ENCODE results near the gene PTMS. TPM values are rescaled to one million over a fixed set of nuclear protein-coding genes. Genes with fewer than 3 reads are reported as not detected.
A peak's percentile ranks its signal among the peaks of the same experiment; 100 is the strongest.

The PTMS gene
- total and polyA plus RNA-seq, 2 experiments from 2014 or later: 111 to 238 TPM

DNA sequence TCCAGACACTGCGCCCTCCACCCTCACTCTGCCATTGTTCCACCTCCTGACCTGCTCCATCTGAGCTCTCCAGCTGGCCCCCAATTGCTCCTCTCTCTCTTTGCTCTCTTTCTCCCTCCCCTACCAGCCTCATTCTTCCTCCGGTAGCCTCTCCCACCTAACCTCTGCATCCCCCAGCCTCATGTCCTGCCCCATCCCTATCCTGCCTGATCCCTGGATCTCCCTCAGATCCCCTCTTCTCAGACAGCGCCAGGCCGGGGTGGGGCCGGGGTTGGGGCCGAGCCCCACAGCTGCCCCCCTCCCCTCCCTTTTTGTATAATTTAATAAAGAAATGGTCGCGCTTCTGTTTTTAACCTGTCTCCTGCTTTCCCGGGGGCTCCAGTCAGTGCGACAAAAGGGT is 4.4 kb downstream of the PTMS start (continued):
- TF ChIP-seq, protein P1, sequence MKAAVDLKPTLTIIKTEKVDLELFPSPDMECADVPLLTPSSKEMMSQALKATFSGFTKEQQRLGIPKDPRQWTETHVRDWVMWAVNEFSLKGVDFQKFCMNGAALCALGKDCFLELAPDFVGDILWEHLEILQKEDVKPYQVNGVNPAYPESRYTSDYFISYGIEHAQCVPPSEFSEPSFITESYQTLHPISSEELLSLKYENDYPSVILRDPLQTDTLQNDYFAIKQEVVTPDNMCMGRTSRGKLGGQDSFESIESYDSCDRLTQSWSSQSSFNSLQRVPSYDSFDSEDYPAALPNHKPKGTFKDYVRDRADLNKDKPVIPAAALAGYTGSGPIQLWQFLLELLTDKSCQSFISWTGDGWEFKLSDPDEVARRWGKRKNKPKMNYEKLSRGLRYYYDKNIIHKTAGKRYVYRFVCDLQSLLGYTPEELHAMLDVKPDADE (IDR thresholded peaks at IDR 0.05): no peak
- no peak; the same call in 1 of the 2 replicates for TF ChIP-seq POLR2AphosphoS5 (IDR thresholded peaks at IDR 0.05; ENCODE audit: low read depth)
- TF ChIP-seq ZNF114 (CRISPR knock-in tag; IDR thresholded peaks at IDR 0.05): no peak
- no peak for TF ChIP-seq EZH2phosphoT487 (IDR thresholded peaks at IDR 0.05; ENCODE audit: unreplicated experiment)

- H3K36me3 ChIP-seq (ENCODE audit: insufficient read depth): no peaks in the 10 kb centered on the region
- H3K36me3 Mint-ChIP-seq (ENCODE audit: low read depth): peaks cover 23% of the 10 kb centered on the region
- H3K4me1 Mint-ChIP-seq: peaks cover 61% of the 10 kb centered on the region
- no peak overlapping the region for H3K27ac Mint-ChIP-seq
- no peak overlapping the region; the same call in 2 of the 3 replicates for H3K4me3 Mint-ChIP-seq
- peaks cover 43% of the 10 kb centered on the region for H3K4me1 ChIP-seq (ENCODE audit: insufficient read depth)
- H3F3A ChIP-seq (replicated peaks; ENCODE audit: low read depth): peaks cover 40% of the 10 kb centered on the region
- H3K9me3 Mint-ChIP-seq: no peaks in the 10 kb centered on the region; the same call in 2 of the 3 replicates
- H3K79me2 ChIP-seq (replicated peaks; ENCODE audit: insufficient read depth): peaks cover 20% of the 10 kb centered on the region
- peaks cover 20% of the 10 kb centered on the region for H4K20me1 ChIP-seq (replicated peaks; ENCODE audit: insufficient read depth)
- no peaks in the 10 kb centered on the region for H3K9me2 ChIP-seq (ENCODE audit: insufficient read depth)
- no peak for ATAC-seq
- H2AFZ ChIP-seq: no peak overlapping the region
- 0 out of 2 replicates have a peak overlapping the region, but pooled peaks have one; percentile 45 for H3K27ac ChIP-seq (ENCODE audit: low read depth)
- no peak overlapping the region; the same call in 1 of the 2 replicates for H3K4me2 ChIP-seq
- no peak for DNase-seq (ENCODE audit: low spot score)
- no peak overlapping the region; the same call in 1 of the 2 replicates for H3K4me3 ChIP-seq
- peaks cover 59% of the 10 kb centered on the region for H3K27me3 ChIP-seq (ENCODE audit: insufficient read depth)
- H3K27me3 Mint-ChIP-seq (ENCODE audit: insufficient read depth, low read depth, poor library complexity): peaks cover 44% of the 10 kb centered on the region
- TF ChIP-seq EZH2phosphoT487 (IDR thresholded peaks at IDR 0.05; ENCODE audit: unreplicated experiment) (no peak), NANOG (IDR thresholded peaks at IDR 0.05; ENCODE audit: borderline replicate concordance) (no peak), POLR2AphosphoS5 (IDR thresholded peaks at IDR 0.05; ENCODE audit: low read depth) (no peak), JUNB (IDR thresholded peaks at IDR 0.05; ENCODE audit: unreplicated experiment) (no peak), CREB1 (CRISPR knock-in tag; IDR thresholded peaks at IDR 0.05; ENCODE audit: low read depth) (no peak), ZNF331 (CRISPR knock-in tag; IDR thresholded peaks at IDR 0.05; ENCODE audit: low read depth) (no peak), REST (IDR thresholded peaks at IDR 0.05; ENCODE audit: unreplicated experiment) (no peak), STAT1 (IDR thresholded peaks at IDR 0.05; ENCODE audit: unreplicated experiment) (no peak)
- TF ChIP-seq, protein P1 (IDR thresholded peaks at IDR 0.05): no peak
- TF ChIP-seq, protein P2, sequence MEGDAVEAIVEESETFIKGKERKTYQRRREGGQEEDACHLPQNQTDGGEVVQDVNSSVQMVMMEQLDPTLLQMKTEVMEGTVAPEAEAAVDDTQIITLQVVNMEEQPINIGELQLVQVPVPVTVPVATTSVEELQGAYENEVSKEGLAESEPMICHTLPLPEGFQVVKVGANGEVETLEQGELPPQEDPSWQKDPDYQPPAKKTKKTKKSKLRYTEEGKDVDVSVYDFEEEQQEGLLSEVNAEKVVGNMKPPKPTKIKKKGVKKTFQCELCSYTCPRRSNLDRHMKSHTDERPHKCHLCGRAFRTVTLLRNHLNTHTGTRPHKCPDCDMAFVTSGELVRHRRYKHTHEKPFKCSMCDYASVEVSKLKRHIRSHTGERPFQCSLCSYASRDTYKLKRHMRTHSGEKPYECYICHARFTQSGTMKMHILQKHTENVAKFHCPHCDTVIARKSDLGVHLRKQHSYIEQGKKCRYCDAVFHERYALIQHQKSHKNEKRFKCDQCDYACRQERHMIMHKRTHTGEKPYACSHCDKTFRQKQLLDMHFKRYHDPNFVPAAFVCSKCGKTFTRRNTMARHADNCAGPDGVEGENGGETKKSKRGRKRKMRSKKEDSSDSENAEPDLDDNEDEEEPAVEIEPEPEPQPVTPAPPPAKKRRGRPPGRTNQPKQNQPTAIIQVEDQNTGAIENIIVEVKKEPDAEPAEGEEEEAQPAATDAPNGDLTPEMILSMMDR (conservative IDR thresholded peaks at IDR 0.05; ENCODE audit: low read depth in 2 of 2): no peak
Measured at GRCh38 chr12:6771091-6771495, 4.9 kb downstream of the PTMS start.

Measured in GM23338 (cell line).